Ishikawa (cell line): ENCODE measurements around the gene ASIC3.

ENCODE experiments used
- CEBPB ChIP-seq: IDR thresholded peaks from 2 replicates; pipeline ENCODE4 v1.6.1; 2012
- CREB1 ChIP-seq: IDR thresholded peaks from 2 replicates; pipeline ENCODE4 v1.6.1; 2012; ENCODE audit warnings: low read depth
- EGR1 ChIP-seq: IDR thresholded peaks from 2 replicates; pipeline ENCODE4 v1.6.1; 2012
- EP300 ChIP-seq: IDR thresholded peaks from 2 replicates; pipeline ENCODE4 v1.6.1; 2012; ENCODE audit warnings: borderline replicate concordance
- FOXM1 ChIP-seq: IDR thresholded peaks from 2 replicates; pipeline ENCODE4 v1.6.1; 2012; ENCODE audit warnings: low read depth, borderline replicate concordance
- NFIC ChIP-seq: IDR thresholded peaks from 2 replicates; pipeline ENCODE4 v1.6.1; 2012
- RAD21 ChIP-seq: IDR thresholded peaks from 2 replicates; pipeline ENCODE4 v1.6.1; 2012; ENCODE audit warnings: low read depth
- TAF1 ChIP-seq: IDR thresholded peaks from 2 replicates; pipeline ENCODE4 v1.6.1; 2012; ENCODE audit warnings: low read depth, mild to moderate bottlenecking
- TCF12 ChIP-seq: IDR thresholded peaks from 2 replicates; pipeline ENCODE4 v1.6.1; 2012; ENCODE audit warnings: low read depth
- TEAD4 ChIP-seq: IDR thresholded peaks from 2 replicates; pipeline ENCODE4 v1.6.1; 2012
- YY1 ChIP-seq: IDR thresholded peaks from 2 replicates; pipeline ENCODE4 v1.6.1; 2012; ENCODE audit warnings: low read depth
- ZBTB7A ChIP-seq: IDR thresholded peaks from 2 replicates; pipeline ENCODE4 v1.6.1; 2012; ENCODE audit warnings: low read depth
- TF ChIP-seq, protein P1 (sequence below): IDR thresholded peaks from 2 replicates; pipeline ENCODE4 v1.6.1; 2012
- TF ChIP-seq, protein P2 (sequence below): IDR thresholded peaks from 2 replicates; pipeline ENCODE4 v1.6.1; 2012
- TF ChIP-seq, protein P3 (sequence below): IDR thresholded peaks from 2 replicates; pipeline ENCODE4 v1.6.1; 2012; ENCODE audit warnings: low read depth, mild to moderate bottlenecking

Gene ASIC3

DNA sequence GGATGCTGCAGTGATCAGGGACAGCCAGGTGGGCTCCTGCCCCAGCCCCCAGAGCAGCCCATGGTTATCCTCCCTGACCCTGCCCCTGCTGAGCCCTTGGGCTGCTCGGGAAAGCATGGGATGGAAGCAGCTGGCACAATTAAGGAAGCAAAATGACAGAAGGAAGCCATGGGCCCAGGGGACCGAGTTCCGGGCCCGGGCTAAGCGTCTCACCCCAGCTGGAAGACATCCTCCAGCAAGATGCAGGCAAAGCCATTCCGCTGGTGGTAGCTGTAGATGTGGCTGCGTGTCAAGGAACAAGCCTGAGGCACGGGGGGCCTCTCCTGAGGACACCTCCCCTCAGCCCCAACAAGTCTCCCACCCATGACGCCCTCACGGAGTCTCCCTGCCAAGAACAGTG, 25.1 kb upstream of the ASIC3 start:
- no peak for TF ChIP-seq YY1
- TF ChIP-seq TAF1 = no peak
- TF ChIP-seq, protein P1, sequence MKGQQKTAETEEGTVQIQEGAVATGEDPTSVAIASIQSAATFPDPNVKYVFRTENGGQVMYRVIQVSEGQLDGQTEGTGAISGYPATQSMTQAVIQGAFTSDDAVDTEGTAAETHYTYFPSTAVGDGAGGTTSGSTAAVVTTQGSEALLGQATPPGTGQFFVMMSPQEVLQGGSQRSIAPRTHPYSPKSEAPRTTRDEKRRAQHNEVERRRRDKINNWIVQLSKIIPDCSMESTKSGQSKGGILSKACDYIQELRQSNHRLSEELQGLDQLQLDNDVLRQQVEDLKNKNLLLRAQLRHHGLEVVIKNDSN = no peak

DNA sequence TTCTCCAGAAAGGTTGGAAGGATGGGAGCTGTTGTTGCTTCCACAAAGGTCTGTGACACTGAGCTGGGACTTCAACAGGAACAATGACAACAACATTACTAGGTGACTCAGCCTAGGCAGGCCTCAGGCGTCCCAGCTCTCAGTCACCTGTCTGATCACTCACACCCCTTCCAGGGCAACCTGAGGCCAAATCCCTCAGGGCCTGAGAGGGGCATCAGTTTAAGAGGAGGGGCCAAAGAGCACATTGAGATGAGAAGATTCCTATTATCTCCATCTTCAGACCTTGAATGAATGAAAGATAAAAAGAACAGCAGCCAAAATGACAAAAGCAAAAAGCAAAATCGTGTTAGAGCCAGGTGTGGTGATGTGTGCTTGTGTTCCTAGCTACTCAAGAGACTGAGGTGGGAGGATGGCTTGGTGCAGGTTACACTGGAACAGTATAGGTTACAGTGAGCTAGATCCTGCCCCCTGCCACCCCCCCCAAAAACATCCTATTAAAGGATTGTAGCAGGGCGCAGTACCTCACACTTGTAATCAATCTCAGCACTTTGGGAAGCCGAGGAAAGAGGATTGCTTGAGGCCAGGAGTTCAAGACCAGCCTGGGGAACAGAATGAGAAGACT, 23.8 kb upstream of the ASIC3 start, which contains the start of gene ATG9B:
ATG9B (minus strand) TSS at position 60 of the 622 bp plus-strand sequence. CDS start 71 bp downstream, outside the sequence.
- TF ChIP-seq RAD21 (no peak), CREB1 (no peak), EGR1 (no peak), CEBPB (no peak), YY1 (no peak), NFIC (no peak), EP300 (no peak), TCF12 (no peak), ZBTB7A (no peak), TEAD4 (no peak), FOXM1 (no peak), TAF1 (no peak)
- TF ChIP-seq, protein P2, sequence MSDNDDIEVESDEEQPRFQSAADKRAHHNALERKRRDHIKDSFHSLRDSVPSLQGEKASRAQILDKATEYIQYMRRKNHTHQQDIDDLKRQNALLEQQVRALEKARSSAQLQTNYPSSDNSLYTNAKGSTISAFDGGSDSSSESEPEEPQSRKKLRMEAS = no peak
- TF ChIP-seq, protein P1 = no peak
- TF ChIP-seq, protein P3, sequence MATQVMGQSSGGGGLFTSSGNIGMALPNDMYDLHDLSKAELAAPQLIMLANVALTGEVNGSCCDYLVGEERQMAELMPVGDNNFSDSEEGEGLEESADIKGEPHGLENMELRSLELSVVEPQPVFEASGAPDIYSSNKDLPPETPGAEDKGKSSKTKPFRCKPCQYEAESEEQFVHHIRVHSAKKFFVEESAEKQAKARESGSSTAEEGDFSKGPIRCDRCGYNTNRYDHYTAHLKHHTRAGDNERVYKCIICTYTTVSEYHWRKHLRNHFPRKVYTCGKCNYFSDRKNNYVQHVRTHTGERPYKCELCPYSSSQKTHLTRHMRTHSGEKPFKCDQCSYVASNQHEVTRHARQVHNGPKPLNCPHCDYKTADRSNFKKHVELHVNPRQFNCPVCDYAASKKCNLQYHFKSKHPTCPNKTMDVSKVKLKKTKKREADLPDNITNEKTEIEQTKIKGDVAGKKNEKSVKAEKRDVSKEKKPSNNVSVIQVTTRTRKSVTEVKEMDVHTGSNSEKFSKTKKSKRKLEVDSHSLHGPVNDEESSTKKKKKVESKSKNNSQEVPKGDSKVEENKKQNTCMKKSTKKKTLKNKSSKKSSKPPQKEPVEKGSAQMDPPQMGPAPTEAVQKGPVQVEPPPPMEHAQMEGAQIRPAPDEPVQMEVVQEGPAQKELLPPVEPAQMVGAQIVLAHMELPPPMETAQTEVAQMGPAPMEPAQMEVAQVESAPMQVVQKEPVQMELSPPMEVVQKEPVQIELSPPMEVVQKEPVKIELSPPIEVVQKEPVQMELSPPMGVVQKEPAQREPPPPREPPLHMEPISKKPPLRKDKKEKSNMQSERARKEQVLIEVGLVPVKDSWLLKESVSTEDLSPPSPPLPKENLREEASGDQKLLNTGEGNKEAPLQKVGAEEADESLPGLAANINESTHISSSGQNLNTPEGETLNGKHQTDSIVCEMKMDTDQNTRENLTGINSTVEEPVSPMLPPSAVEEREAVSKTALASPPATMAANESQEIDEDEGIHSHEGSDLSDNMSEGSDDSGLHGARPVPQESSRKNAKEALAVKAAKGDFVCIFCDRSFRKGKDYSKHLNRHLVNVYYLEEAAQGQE = no peak

DNA sequence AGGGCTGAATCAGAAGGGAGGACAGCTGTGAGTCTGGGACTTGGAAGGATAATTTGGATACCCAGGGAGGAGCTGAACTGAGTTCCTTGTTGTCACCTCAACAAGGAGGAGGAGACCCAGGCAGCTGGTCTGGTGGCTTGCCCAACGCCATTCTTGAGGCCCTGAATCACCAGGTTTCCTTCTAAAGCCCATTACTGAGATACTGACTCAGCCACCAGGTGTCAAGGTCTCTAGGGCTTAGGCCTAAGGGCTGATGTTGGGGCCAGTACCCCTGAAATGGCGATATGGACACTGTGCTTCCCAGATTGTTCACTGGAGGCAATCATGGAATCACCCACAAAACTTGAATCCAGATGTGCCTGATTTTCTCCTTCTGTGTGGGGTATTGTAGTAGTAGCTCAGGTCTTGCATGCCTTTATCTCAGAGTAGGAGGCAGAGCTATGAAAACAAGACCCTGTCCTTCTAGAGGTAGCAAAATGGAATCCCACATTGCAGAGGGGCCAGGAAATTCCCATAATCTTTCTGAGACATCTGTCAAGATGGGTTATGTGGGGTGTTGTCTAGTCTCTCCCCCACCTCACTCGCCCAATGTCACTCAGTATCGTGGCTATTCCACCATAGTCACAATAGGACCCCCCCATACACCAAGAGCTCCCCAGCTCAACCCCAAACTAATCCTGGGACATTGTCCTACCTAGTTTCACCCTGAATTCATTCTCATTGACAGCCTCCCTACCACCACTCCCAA, 22.2 kb upstream of the ASIC3 start:
- no peak for TF ChIP-seq RAD21
- TF ChIP-seq YY1 = no peak
- TF ChIP-seq TAF1 = no peak
- no peak for TF ChIP-seq TEAD4
- TF ChIP-seq NFIC = no peak
- no peak for TF ChIP-seq ZBTB7A
- TF ChIP-seq TCF12 = no peak
- no peak for TF ChIP-seq FOXM1
- TF ChIP-seq EP300 = no peak
- TF ChIP-seq CEBPB = no peak
- no peak for TF ChIP-seq CREB1
- TF ChIP-seq EGR1 = no peak
- TF ChIP-seq, protein P3 = no peak
- TF ChIP-seq, protein P2 = no peak
- TF ChIP-seq, protein P1 = no peak

DNA sequence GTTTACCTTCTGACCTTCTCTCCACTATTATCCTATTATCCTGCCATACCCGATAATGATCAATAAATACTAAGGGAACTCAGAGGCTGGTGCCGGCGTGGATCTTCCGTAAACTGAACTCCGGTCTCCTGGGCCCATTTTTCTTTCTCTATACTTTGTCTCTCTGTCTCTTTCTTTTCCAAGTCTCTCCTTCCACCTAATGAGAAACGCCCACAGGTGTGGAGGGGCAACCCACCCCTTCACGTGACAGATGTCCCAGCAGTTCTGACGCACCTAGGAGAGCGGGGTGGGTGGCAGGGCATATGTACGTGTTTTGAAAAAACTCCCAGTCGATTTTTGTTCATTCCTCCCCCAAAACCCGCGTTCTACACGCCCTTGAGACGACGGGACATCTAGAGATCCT, 20.6 kb upstream of the ASIC3 start:
- TF ChIP-seq, protein P1 = peak; percentile 81

DNA sequence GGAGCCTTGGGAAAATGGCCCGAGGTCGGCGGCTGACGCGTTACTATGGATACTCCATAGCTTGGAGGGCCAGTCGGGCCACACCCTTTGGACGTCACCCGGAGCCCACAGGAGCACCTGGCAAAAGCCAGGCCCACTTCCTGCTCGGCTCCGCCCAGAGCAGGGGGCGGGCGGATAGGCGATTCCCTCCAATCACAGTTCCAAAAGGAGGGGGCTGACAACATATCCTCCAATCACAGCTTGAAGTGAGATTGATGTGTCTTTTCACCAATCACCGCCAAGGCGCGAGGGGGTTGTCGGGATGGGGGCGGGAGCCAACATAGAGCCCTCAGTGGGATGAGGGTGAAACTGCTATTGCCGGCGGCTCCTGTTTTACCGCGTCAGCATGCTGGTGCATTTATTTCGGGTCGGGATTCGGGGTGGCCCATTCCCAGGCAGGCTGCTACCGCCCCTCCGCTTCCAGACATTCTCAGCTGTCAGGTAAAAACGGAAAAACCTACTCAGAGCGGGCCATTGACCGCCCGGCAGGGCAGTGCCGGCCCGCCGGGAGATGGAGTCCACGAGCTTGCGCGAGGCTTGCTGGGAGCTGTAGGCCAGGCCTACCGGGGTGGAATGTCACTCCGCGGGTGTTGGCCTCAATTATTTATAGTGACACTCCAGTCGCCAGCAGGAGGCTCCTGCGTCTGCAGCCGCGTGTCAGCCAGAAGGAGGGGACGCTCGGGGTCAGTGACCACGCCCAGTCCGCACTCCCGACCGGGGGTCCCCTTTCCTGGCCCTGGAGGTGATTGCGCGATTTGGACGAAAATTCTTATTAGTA, 20.0 kb upstream of the ASIC3 start, which contains the start of gene ABCB8:
ABCB8 (plus strand) TSS at position 320 of the 817 bp plus-strand sequence; CDS start at position 386, 66 bp downstream.
- TF ChIP-seq NFIC = no peak
- no peak for TF ChIP-seq CEBPB
- TF ChIP-seq, protein P2 = peak; percentile 77
- TF ChIP-seq TEAD4 = peak; percentile 88
- 0 out of 2 replicates have a peak, but pooled peaks have one; percentile 55 for TF ChIP-seq ZBTB7A
- TF ChIP-seq EGR1 = no peak
- no peak for TF ChIP-seq EP300
- TF ChIP-seq CREB1 = peak; percentile 28
- peak; percentile 67 for TF ChIP-seq TAF1
- TF ChIP-seq FOXM1 = no peak
- TF ChIP-seq YY1 = peak; percentile 79
- TF ChIP-seq TCF12 = peak; percentile 76
- TF ChIP-seq RAD21 = peak; percentile 38; the same call in 1 of the 2 replicates
- TF ChIP-seq, protein P1 = peak; percentile 38; the same call in 1 of the 2 replicates
- TF ChIP-seq, protein P3 = no peak
